DOHH2 (cell line): ENCODE data around the gene CRMP1.

Source experiments
- EZH2phosphoT487 ChIP-seq: fragments of 200-600 bp; sonication (generic); IDR thresholded peaks from 2 replicates; pipeline ENCODE4 v1.6.1; 2017; ENCODE audit warnings: borderline replicate concordance, mild to moderate bottlenecking, antibody characterized with exemption, low read length, moderate library complexity, mixed read lengths
- TF ChIP-seq, protein P1 (sequence below): fragments of 200-600 bp; sonication (generic); IDR thresholded peaks from one replicate; pipeline ENCODE4 v1.5.1; 2014; ENCODE audit warnings: antibody characterized with exemption, mild to moderate bottlenecking, low read depth, low read length; ENCODE audit not compliant: poor library complexity, severe bottlenecking

- TF ChIP-seq, protein P1, sequence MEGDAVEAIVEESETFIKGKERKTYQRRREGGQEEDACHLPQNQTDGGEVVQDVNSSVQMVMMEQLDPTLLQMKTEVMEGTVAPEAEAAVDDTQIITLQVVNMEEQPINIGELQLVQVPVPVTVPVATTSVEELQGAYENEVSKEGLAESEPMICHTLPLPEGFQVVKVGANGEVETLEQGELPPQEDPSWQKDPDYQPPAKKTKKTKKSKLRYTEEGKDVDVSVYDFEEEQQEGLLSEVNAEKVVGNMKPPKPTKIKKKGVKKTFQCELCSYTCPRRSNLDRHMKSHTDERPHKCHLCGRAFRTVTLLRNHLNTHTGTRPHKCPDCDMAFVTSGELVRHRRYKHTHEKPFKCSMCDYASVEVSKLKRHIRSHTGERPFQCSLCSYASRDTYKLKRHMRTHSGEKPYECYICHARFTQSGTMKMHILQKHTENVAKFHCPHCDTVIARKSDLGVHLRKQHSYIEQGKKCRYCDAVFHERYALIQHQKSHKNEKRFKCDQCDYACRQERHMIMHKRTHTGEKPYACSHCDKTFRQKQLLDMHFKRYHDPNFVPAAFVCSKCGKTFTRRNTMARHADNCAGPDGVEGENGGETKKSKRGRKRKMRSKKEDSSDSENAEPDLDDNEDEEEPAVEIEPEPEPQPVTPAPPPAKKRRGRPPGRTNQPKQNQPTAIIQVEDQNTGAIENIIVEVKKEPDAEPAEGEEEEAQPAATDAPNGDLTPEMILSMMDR, result no peak
- TF ChIP-seq EZH2phosphoT487, result no peak
These were observed 28.5 kb upstream of the CRMP1 start for GRCh38 chr4:5921101-5921980.
